MM.1S (cell line): ENCODE results near the gene MRPL27.
"Not testable (repeated sequence)": the region's sequence is repeated elsewhere in the genome, so short reads cannot be mapped to it uniquely, and the experiment has no call there.

Experiments
- DNase-seq: peaks from one replicate; pipeline ENCODE4 v3.0.0-alpha.2; 2015
- H2AFZ ChIP-seq: fragments of 300-600 bp; sonication (generic); 2 replicates; pipeline ENCODE4 v1.6.0; 2016; ENCODE audit warnings: antibody characterized with exemption, low read length
- H3F3A ChIP-seq: fragments of 300-600 bp; sonication (generic); 2 replicates; pipeline ENCODE4 v1.6.1; 2016; ENCODE audit warnings: mild to moderate bottlenecking, antibody characterized with exemption, low read length, moderate library complexity, mixed read lengths; ENCODE audit not compliant: insufficient read depth
- H3K27ac ChIP-seq: fragments of 300-600 bp; sonication (generic); 2 replicates; pipeline ENCODE4 v1.5.1; 2016; ENCODE audit warnings: mild to moderate bottlenecking, low read length
- H3K27me3 ChIP-seq: fragments of 300-600 bp; sonication (generic); replicated peaks from 2 replicates; pipeline ENCODE4 v1.6.0; 2016; ENCODE audit warnings: low read length; ENCODE audit not compliant: insufficient read depth
- H3K36me3 ChIP-seq: fragments of 300-600 bp; sonication (generic); replicated peaks from 2 replicates; pipeline ENCODE4 v1.6.1; 2016; ENCODE audit warnings: mild to moderate bottlenecking, low read length, mixed read lengths; ENCODE audit not compliant: insufficient read depth
- H3K4me1 ChIP-seq: fragments of 300-600 bp; sonication (generic); 2 replicates; pipeline ENCODE4 v1.6.1; 2016; ENCODE audit warnings: low read length, mixed read lengths
- H3K4me2 ChIP-seq: fragments of 300-600 bp; sonication (generic); 2 replicates; pipeline ENCODE4 v1.6.0; 2016; ENCODE audit warnings: low read depth, low read length
- H3K4me3 ChIP-seq: fragments of 300-600 bp; sonication (generic); 2 replicates; pipeline ENCODE4 v1.5.1; 2016; ENCODE audit warnings: low read length, mixed read lengths
- H3K79me2 ChIP-seq: fragments of 300-600 bp; sonication (generic); 2 replicates; pipeline ENCODE4 v1.6.1; 2016; ENCODE audit warnings: mixed run types, low read length, mixed read lengths
- H3K9ac ChIP-seq: fragments of 300-600 bp; sonication (generic); 2 replicates; pipeline ENCODE4 v1.6.1; 2016; ENCODE audit warnings: low read length, mixed read lengths
- H3K9me2 ChIP-seq: fragments of 300-600 bp; sonication (generic); replicated peaks from 2 replicates; pipeline ENCODE4 v1.6.1; 2016; ENCODE audit warnings: mild to moderate bottlenecking, low read length, mixed read lengths; ENCODE audit not compliant: insufficient read depth
- H3K9me3 ChIP-seq: fragments of 300-600 bp; sonication (generic); replicated peaks from 2 replicates; pipeline ENCODE4 v1.6.1; 2016; ENCODE audit warnings: mild to moderate bottlenecking, low read length, mixed read lengths; ENCODE audit not compliant: insufficient read depth
- H4K20me1 ChIP-seq: fragments of 300-600 bp; sonication (generic); 2 replicates; pipeline ENCODE4 v1.6.1; 2016; ENCODE audit warnings: mild to moderate bottlenecking, low read length, moderate library complexity, mixed read lengths; ENCODE audit not compliant: insufficient read depth
- EZH2 ChIP-seq: fragments of 300-600 bp; sonication (generic); optimal IDR thresholded peaks from 2 replicates; pipeline ENCODE3; 2017; ENCODE audit warnings: low read depth, mild to moderate bottlenecking, antibody characterized with exemption, low read length, mixed read lengths
- EZH2phosphoT487 ChIP-seq: fragments of 300-600 bp; sonication (generic); IDR thresholded peaks from 2 replicates; pipeline ENCODE4 v1.6.1; 2018; ENCODE audit warnings: antibody characterized with exemption, low read length
- TF ChIP-seq, protein P1 (sequence below): fragments of 300-600 bp; sonication (generic); IDR thresholded peaks from 2 replicates; pipeline ENCODE4 v1.5.1; 2016; ENCODE audit warnings: antibody characterized with exemption, low read length, mixed read lengths

Gene MRPL27

GRCh38 chr17:50407921-50408320 is 34.9 kb upstream of the MRPL27 start:
- Histone ChIP-seq H3K9me3 (no peaks in the 10 kb centered on the region), H3F3A (no peaks in the 10 kb centered on the region), H3K79me2 (no peaks in the 10 kb centered on the region), H3K9ac (no peak overlapping the region), H3K4me3 (no peak overlapping the region), H3K9me2 (no peaks in the 10 kb centered on the region), H3K36me3 (no peaks in the 10 kb centered on the region), H3K27me3 (no peaks in the 10 kb centered on the region; the same call in 1 of the 2 replicates), H2AFZ (no peak overlapping the region), H3K4me1 (no peaks in the 10 kb centered on the region), H3K4me2 (no peak overlapping the region), H4K20me1 (no peaks in the 10 kb centered on the region), H3K27ac (no peak overlapping the region)
- DNase-seq, result no peak
- TF ChIP-seq, protein P1, sequence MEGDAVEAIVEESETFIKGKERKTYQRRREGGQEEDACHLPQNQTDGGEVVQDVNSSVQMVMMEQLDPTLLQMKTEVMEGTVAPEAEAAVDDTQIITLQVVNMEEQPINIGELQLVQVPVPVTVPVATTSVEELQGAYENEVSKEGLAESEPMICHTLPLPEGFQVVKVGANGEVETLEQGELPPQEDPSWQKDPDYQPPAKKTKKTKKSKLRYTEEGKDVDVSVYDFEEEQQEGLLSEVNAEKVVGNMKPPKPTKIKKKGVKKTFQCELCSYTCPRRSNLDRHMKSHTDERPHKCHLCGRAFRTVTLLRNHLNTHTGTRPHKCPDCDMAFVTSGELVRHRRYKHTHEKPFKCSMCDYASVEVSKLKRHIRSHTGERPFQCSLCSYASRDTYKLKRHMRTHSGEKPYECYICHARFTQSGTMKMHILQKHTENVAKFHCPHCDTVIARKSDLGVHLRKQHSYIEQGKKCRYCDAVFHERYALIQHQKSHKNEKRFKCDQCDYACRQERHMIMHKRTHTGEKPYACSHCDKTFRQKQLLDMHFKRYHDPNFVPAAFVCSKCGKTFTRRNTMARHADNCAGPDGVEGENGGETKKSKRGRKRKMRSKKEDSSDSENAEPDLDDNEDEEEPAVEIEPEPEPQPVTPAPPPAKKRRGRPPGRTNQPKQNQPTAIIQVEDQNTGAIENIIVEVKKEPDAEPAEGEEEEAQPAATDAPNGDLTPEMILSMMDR, result no peak
- no peak for TF ChIP-seq EZH2phosphoT487
- TF ChIP-seq EZH2, result no peak

- Histone ChIP-seq H3K27ac (no peak overlapping the region), H3K27me3 (no peaks in the 10 kb centered on the region; the same call in 1 of the 2 replicates), H3K4me2 (no peak overlapping the region), H3K79me2 (no peaks in the 10 kb centered on the region), H3K36me3 (no peaks in the 10 kb centered on the region), H3K9me3 (no peaks in the 10 kb centered on the region), H2AFZ (no peak overlapping the region), H3F3A (no peaks in the 10 kb centered on the region), H4K20me1 (no peaks in the 10 kb centered on the region), H3K4me3 (no peak overlapping the region), H3K4me1 (no peaks in the 10 kb centered on the region), H3K9ac (no peak overlapping the region), H3K9me2 (no peaks in the 10 kb centered on the region)
- DNase-seq, result no peak
- TF ChIP-seq, protein P1, result no peak
- TF ChIP-seq EZH2 (no peak), EZH2phosphoT487 (no peak)
These were observed 33.6 kb upstream of the MRPL27 start for GRCh38 chr17:50406578-50406977.

DNA sequence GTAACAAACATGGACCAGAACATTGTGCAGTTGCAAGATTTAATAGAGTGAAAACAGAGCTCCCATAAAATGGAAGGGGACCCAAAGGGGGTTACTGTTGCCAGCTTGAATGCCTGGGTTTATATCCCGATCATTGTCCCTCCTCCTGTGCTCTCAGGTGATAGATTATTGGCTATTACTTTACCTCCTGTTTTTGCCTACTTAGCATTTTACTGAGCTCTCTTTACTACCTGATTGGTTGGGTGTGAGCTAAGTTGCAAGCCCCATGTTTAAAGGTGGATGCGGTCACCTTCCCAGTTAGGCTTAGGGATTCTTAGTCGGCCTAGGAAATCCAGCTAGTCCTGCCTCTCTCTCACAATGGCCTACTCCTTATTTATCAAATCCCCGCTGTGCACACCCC is 32.4 kb upstream of the MRPL27 start:
- not testable (repeated sequence) for H3K27ac ChIP-seq, H3K36me3 ChIP-seq, H3K4me1 ChIP-seq, H3K9me3 ChIP-seq, H2AFZ ChIP-seq, H3K9ac ChIP-seq, DNase-seq, H3K9me2 ChIP-seq, H3K79me2 ChIP-seq, H3K4me2 ChIP-seq, H3K4me3 ChIP-seq, H3F3A ChIP-seq, H4K20me1 ChIP-seq, H3K27me3 ChIP-seq

GRCh38 chr17:50399591-50399990 is 26.6 kb upstream of the MRPL27 start:
- H3K36me3 ChIP-seq, H3K9me3 ChIP-seq, H3K9ac ChIP-seq, H3F3A ChIP-seq, H3K27me3 ChIP-seq, H3K27ac ChIP-seq, H4K20me1 ChIP-seq, H2AFZ ChIP-seq, H3K4me3 ChIP-seq, DNase-seq, H3K9me2 ChIP-seq, H3K4me2 ChIP-seq: not testable (repeated sequence)
- Histone ChIP-seq H3K4me1 (peaks cover 11% of the 10 kb centered on the region), H3K79me2 (peaks cover 29% of the 10 kb centered on the region)

- not testable (repeated sequence) for H3K4me3 ChIP-seq, DNase-seq, H2AFZ ChIP-seq, H3K9me2 ChIP-seq, H3F3A ChIP-seq, H3K9ac ChIP-seq, H3K27me3 ChIP-seq, H3K9me3 ChIP-seq, H3K36me3 ChIP-seq, H4K20me1 ChIP-seq, H3K27ac ChIP-seq, H3K4me2 ChIP-seq
- Histone ChIP-seq H3K79me2 (peaks cover 38% of the 10 kb centered on the region), H3K4me1 (peaks cover 13% of the 10 kb centered on the region)
These were observed 25.7 kb upstream of the MRPL27 start for GRCh38 chr17:50398672-50399071.
